KMS-11 (cell line): ENCODE data around the gene LMTK3.

Experiments
- H2AFZ ChIP-seq: fragments of 200-600 bp; sonication (generic); 2 replicates; pipeline ENCODE4 v1.6.1; 2016; ENCODE audit warnings: antibody characterized with exemption, mixed run types, low read depth
- H3K27ac ChIP-seq: fragments of 200-600 bp; sonication (generic); 2 replicates; pipeline ENCODE4 v1.6.1; 2016; ENCODE audit warnings: mild to moderate bottlenecking, mixed run types
- H3K27me3 ChIP-seq: fragments of 200-600 bp; sonication (generic); 2 replicates; pipeline ENCODE4 v1.6.1; 2017; ENCODE audit warnings: mild to moderate bottlenecking, low read depth, mixed run types, moderate library complexity; ENCODE audit not compliant: insufficient read depth
- H3K36me3 ChIP-seq: fragments of 200-600 bp; sonication (generic); 2 replicates; pipeline ENCODE4 v1.6.1; 2017; ENCODE audit warnings: mild to moderate bottlenecking, mixed run types; ENCODE audit not compliant: insufficient read depth
- H3K4me1 ChIP-seq: fragments of 200-600 bp; sonication (generic); 2 replicates; pipeline ENCODE4 v1.6.1; 2016; ENCODE audit warnings: mild to moderate bottlenecking, low read depth, mixed run types; ENCODE audit not compliant: poor library complexity, severe bottlenecking
- H3K4me2 ChIP-seq: fragments of 200-600 bp; sonication (generic); 2 replicates; pipeline ENCODE4 v1.7.0; 2016; ENCODE audit warnings: mild to moderate bottlenecking, mixed run types
- H3K4me3 ChIP-seq: fragments of 200-600 bp; sonication (generic); IDR thresholded peaks from 2 replicates; pipeline ENCODE4 v1.6.1; 2017; ENCODE audit warnings: low read depth, low read length, mixed read lengths; ENCODE audit not compliant: insufficient read depth
- H3K79me2 ChIP-seq: fragments of 200-600 bp; sonication (generic); 2 replicates; pipeline ENCODE4 v1.6.1; 2016; ENCODE audit warnings: low read depth, mixed run types; ENCODE audit not compliant: insufficient read depth
- H3K9ac ChIP-seq: fragments of 200-600 bp; sonication (generic); 2 replicates; pipeline ENCODE4 v1.6.1; 2016; ENCODE audit warnings: mild to moderate bottlenecking, mixed run types
- H4K20me1 ChIP-seq: fragments of 200-600 bp; sonication (generic); 2 replicates; pipeline ENCODE4 v1.6.1; 2016; ENCODE audit warnings: mild to moderate bottlenecking, mixed run types; ENCODE audit not compliant: insufficient read depth
- TF ChIP-seq, protein P1 (sequence below): fragments of 200-600 bp; sonication (generic); conservative IDR thresholded peaks from 2 replicates; pipeline ENCODE4 v1.6.1; 2017; ENCODE audit warnings: low read depth, mild to moderate bottlenecking, antibody characterized with exemption, low read length, moderate library complexity, mixed read lengths

Gene LMTK3

DNA sequence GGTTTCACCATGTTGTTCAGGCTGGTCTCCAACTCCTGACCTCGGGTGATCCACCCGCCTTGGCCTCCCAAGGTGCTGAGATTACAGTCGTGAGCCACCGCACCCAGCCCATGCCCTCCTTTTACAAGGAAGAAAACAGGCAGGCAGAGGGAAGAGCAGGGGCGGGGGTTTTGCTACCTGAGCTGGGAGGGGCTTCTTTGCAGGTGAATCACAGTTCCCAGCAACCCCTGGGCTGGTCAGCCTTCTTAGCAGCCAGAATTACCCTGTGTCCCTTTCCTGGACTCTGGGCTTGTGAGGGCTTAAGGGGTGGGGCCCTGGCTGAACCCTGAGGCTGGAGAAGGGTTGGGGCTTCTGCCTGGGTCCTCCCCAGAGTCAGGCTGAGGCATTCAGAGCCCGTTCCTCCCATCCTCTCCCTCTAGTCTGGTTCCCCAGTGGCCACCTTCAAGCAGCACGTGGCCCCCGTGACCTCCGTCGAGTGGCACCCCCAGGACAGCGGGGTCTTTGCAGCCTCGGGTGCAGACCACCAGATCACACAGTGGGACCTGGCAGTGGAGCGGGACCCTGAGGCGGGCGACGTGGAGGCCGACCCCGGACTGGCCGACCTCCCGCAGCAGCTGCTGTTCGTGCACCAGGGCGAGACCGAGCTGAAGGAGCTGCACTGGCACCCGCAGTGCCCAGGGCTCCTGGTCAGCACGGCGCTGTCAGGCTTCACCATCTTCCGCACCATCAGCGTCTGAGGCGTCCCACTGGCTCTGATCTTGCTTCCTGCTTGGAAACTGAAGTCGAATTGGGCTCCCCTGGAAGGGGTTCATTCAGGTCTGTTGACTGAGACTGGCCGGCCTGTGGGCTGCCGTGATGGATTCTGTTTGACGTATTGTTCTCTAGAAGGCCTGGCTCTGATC lies 59.1 kb downstream of the LMTK3 start:
- Histone ChIP-seq H4K20me1 (0 out of 2 replicates have a peak, but pooled peaks cover 5% of the 10 kb centered on the region), H3K4me2 (no peak overlapping the region), H3K4me1 (peaks cover 18% of the 10 kb centered on the region), H3K79me2 (peaks cover 4% of the 10 kb centered on the region; the same call in 1 of the 2 replicates), H3K27ac (no peak overlapping the region), H3K4me3 (no peak overlapping the region), H3K36me3 (peaks cover 35% of the 10 kb centered on the region; the same call in 1 of the 2 replicates), H3K27me3 (no peaks in the 10 kb centered on the region), H2AFZ (no peak overlapping the region), H3K9ac (no peak overlapping the region)
- TF ChIP-seq, protein P1, sequence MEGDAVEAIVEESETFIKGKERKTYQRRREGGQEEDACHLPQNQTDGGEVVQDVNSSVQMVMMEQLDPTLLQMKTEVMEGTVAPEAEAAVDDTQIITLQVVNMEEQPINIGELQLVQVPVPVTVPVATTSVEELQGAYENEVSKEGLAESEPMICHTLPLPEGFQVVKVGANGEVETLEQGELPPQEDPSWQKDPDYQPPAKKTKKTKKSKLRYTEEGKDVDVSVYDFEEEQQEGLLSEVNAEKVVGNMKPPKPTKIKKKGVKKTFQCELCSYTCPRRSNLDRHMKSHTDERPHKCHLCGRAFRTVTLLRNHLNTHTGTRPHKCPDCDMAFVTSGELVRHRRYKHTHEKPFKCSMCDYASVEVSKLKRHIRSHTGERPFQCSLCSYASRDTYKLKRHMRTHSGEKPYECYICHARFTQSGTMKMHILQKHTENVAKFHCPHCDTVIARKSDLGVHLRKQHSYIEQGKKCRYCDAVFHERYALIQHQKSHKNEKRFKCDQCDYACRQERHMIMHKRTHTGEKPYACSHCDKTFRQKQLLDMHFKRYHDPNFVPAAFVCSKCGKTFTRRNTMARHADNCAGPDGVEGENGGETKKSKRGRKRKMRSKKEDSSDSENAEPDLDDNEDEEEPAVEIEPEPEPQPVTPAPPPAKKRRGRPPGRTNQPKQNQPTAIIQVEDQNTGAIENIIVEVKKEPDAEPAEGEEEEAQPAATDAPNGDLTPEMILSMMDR = no peak

DNA sequence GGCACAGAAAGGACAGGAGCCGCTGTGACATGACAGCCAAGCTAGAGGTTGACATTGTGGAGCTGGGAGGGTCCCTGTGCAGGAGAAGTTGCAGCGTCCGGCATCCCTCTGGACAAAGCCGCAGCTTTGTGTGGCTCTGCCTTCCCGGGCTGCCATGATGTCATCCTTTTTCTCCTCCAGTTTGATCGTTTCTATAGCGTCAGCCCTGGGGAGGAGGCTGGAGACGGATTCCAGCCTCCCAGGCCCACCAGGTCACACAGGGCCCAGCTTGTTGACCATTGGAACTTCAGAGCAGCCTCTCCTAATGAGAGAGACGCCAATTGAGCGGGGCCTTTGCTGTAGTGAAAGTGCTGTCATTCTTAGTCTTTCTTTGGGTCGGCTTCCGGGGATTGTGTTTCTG lies 60.0 kb downstream of the LMTK3 start:
- Histone ChIP-seq H3K27me3 (no peaks in the 10 kb centered on the region), H3K4me2 (no peak overlapping the region), H3K4me1 (peaks cover 28% of the 10 kb centered on the region), H3K36me3 (peaks cover 39% of the 10 kb centered on the region; the same call in 1 of the 2 replicates), H3K9ac (no peak overlapping the region), H4K20me1 (0 out of 2 replicates have a peak, but pooled peaks cover 5% of the 10 kb centered on the region), H3K79me2 (peaks cover 13% of the 10 kb centered on the region), H2AFZ (no peak overlapping the region), H3K4me3 (no peak overlapping the region), H3K27ac (no peak overlapping the region)
- TF ChIP-seq, protein P1 = no peak

DNA sequence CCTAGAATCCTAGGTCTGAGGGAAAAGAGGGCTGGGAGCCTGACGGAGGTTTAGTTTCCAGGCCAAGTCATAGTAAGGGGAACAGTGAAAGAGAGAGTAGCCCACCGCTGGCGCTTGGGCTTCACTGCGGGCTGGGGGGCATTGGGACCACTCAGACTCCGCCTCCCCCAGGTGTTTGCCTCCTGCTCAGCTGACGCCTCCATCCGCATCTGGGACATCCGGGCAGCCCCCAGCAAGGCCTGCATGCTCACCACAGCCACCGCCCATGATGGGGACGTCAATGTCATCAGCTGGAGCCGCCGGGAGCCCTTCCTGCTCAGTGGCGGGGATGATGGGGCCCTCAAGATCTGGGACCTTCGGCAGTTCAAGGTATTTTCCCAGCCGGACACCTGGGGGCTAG lies 60.8 kb downstream of the LMTK3 start:
- peaks cover 39% of the 10 kb centered on the region; the same call in 1 of the 2 replicates for H3K36me3 ChIP-seq
- TF ChIP-seq, protein P1 = no peak
- peaks cover 20% of the 10 kb centered on the region for H3K79me2 ChIP-seq
- peaks cover 30% of the 10 kb centered on the region for H3K4me1 ChIP-seq
- H3K27me3 ChIP-seq = no peaks in the 10 kb centered on the region
- no peak overlapping the region for H3K4me2 ChIP-seq
- no peak overlapping the region for H3K27ac ChIP-seq
- 0 out of 2 replicates have a peak, but pooled peaks cover 5% of the 10 kb centered on the region for H4K20me1 ChIP-seq
- no peak overlapping the region for H3K9ac ChIP-seq
- no peak overlapping the region for H3K4me3 ChIP-seq
- H2AFZ ChIP-seq = no peak overlapping the region

DNA sequence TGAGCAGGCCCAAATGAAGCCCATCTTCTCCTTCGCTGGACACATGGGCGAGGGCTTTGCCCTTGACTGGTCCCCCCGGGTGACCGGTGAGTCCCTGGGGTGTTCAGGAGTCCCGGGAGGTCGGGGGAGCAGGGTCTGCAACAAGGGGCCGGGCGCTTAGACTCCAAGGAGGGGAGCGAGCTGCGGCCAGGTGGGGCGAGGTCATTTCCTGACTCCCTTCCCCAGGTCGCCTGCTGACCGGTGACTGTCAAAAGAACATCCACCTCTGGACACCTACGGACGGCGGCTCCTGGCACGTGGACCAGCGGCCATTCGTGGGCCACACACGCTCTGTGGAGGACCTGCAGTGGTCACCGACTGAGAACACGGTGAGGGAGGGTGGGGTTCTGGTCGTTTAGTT lies 61.2 kb downstream of the LMTK3 start:
- Histone ChIP-seq H3K4me3 (no peak overlapping the region), H3K36me3 (peaks cover 39% of the 10 kb centered on the region; the same call in 1 of the 2 replicates), H3K4me2 (no peak overlapping the region), H3K27ac (no peak overlapping the region), H3K27me3 (no peaks in the 10 kb centered on the region), H3K79me2 (peaks cover 21% of the 10 kb centered on the region), H3K4me1 (peaks cover 30% of the 10 kb centered on the region), H2AFZ (no peak overlapping the region), H3K9ac (no peak overlapping the region), H4K20me1 (0 out of 2 replicates have a peak, but pooled peaks cover 5% of the 10 kb centered on the region)
- TF ChIP-seq, protein P1 = no peak
